Inflammatory macrophage (primary cell): ENCODE data around the gene MAG.
"Not testable (repeated sequence)": the region's sequence is repeated elsewhere in the genome, so short reads cannot be mapped to it uniquely, and the experiment has no call there.

Source experiments
- DNase-seq, 2 donors: peaks; one replicate each; pipeline ENCODE4 v3.0.0-alpha.2; 2020 to 2022

The MAG gene

DNA sequence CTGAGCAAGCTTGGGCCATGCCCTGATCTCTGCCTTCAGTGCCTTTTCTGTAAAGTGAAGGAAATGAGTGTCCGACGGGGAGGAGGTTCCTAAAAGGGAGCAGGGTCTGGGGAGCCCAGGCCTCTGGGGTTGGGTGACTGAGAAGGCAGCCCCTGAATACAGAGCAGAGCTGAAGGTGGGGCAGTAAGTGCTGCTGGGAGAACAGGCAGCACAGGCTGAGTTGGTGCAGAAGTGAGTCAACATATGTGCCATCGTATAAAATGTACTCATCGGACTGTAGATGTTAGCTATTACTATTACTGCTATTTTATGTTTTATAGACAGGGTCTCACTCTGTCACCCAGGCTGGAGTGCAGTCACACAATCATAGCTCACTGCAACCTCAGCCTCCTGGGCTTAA lies 10.7 kb upstream of the MAG start:
- no peak for DNase-seq

GRCh38 chr19:35284153-35285094 lies 7.5 kb upstream of the MAG start:
- DNase-seq = peak in 1 of 2 donors; percentile 49

DNA sequence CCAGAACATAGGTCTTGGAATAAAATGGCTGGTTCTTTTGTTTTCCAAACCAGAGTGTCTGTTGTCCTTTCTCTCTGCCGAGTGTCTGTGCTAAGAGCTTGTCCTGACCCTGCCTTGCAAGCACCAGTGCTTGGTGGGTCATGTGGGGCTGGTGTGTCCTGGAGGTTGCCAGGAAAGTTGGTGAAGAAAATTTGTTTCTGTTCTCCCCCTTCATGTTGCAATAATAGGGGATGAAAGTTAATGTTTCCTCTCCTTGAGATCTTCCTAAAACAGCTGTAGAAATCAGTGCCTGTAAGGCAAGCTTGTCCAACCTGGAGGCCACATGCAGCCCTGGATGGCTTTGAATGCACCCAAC lies 6.9 kb upstream of the MAG start:
- DNase-seq = peak; percentile 52 to 53

- DNase-seq = not testable (repeated sequence)
Observed at GRCh38 chr19:35285465-35285864, 6.5 kb upstream of the MAG start.

GRCh38 chr19:35286101-35286500 lies 5.9 kb upstream of the MAG start:
- DNase-seq = peak in 1 of 2 donors; percentile 35

- DNase-seq = no peak
Observed at GRCh38 chr19:35287713-35288112, 4.2 kb upstream of the MAG start.

DNA sequence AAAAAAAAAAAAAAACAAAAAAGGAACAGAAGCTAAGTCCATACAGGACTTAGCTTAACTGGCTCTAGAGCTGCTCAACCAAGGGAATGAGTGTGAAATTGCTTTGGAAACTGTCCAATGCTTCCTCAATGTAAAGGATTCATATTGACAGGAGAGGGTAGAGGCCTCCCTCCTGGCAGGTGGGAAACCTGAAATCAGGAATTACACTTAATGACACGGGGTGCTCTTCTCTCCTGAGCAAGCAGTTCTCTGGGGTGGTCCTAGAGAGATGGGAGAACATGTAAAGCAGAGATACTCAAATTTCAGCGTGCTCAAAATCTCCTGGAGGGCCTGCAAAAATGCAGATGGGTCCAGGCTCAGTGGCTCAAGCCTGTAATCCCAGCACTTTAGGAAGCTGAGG lies 3.6 kb upstream of the MAG start:
- no peak for DNase-seq

- no peak for DNase-seq
Observed at GRCh38 chr19:35288906-35289305, 3.1 kb upstream of the MAG start.

DNA sequence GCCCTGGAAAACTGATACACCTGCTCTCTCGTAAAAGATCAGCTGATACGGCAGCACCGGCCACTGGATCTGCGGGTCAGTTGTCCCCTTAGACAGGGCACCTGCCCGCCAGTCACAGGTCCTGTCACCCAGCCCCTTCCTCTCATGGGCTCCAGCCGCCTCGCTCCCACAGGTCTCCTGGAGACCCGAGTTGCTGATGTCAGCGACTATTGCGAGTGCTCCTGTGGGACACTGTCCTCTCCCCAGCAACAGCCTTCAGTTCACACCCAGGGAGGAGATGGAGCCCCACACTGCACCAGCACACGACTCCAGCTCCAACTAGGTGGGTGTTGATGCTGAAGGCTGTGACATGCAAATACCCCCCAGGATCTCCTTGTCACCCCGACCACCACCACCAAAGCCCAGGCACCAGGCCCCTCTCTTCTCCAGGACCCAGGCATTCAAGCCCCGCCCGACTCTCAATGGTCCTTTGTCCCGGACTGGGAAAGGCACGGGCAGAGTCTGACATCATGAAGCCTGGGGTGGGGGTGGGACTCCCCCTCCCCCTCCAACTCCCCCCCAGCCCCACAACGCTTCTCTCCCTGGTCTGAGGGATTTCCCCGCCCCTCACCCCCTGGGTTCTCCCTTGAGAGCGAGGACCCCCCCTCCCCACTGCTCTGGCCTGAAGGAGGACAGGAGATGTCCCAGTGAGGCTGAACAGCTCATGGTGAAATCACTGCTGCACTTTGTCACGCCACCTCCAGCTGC lies 1.4 kb upstream of the MAG start:
- DNase-seq = no peak

GRCh38 chr19:35291259-35291658 lies 702 bp upstream of the MAG start:
- DNase-seq = no peak

DNA sequence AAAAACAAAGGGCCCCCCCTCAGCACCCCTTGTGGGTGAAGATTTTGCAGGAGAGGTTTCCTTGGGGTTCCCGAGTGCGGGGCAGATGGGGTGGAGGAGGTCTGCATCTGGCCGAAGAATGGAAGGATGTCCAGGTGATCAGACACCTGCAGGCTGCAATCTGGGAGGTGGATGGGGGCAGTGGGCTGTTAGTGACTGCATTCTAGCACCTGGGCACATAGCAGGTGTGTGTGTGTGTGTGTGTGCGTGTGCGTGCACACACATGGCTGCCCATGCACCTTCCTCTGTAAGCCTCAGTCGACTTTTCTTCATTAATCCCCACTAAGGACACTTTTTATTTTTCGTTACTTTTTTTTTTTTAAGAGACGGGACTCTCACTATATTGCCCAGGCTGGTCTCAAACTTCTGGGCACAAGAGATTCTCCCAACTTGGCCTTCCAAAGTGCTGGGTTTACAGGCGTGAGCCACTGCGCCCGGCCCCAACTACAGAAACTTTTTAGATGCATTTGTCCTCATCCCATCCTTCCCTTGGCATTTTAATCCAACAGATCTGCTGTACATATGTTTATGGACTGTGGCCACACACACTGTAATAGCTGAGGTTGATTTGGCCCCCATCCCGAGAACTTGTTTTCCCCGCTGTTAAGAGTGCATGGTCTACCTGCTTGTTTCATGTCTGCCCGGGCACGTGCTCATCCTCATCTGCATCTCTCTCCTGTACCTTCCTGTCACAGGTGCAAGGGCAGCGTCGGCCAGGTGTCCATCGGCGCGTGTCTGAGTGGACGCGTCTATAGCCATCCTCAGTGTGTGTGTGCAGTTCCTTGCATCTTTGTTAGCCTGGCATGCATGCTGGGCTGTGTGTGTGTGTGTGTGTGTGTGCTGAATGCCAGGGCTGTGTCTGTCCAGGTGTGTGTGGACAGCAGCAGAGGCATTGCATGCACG lies 731 bp downstream of the MAG start:
- no peak for DNase-seq

GRCh38 chr19:35293363-35293739 lies 1.4 kb downstream of the MAG start:
- DNase-seq = no peak

DNA sequence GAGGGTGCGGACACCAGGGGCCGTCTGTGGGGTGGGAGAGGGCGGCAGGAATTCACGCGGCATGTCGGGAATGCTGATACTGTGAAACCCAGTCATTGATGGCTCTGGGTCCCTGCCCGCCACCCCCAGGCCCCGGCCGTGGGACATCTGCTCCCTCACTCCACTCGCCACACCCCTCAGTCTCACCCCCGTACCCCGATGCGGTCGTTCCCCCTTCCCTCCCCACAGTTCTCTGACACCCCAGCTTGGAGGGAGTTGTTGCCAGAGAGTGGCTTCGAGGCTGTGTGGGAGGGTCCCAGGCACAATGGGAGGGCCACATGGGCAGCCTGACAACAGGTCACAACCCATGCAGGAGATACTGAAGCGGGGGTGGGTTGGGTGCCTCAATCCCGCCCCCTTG lies 1.8 kb downstream of the MAG start:
- DNase-seq = no peak

GRCh38 chr19:35294328-35294727 lies 2.4 kb downstream of the MAG start:
- DNase-seq = no peak

DNA sequence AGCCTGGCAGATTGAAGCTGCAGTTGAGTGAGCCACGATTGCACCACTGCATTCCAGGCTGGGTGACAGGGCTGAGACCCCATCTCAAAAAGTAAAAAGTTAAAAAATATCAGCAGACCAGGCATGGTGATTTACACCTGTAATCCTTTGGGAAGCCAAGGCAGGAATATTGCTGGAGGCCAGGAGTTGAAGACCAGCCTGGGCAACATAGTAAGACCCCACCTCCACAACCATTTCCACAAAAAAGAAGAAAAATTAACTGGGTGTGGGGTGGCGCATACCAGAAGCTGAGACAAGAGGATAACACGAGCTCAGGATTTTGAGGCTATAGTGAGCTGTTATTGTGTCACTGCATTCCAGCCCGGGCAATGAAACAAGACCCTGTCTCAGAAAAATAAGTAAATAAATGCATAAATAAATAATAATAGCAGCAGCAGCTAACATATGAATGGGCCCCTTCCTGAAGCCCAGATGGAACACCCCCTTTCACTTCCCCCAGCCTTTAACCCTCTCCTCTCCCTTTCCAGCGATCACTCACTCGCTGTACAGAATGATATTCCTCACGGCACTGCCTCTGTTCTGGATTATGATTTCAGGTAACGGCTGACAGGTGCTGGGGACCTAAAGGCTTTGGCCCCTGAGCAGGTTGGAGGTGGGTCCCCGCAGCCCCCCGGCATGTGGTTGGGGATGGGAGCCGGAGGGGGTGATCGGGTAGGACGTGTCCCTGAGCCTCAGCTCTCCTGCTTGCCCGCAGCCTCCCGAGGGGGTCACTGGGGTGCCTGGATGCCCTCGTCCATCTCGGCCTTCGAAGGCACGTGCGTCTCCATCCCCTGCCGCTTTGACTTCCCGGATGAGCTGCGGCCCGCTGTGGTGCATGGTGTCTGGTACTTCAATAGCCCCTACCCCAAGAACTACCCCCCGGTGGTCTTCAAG lies 3.2 kb downstream of the MAG start:
- DNase-seq = no peak

DNA sequence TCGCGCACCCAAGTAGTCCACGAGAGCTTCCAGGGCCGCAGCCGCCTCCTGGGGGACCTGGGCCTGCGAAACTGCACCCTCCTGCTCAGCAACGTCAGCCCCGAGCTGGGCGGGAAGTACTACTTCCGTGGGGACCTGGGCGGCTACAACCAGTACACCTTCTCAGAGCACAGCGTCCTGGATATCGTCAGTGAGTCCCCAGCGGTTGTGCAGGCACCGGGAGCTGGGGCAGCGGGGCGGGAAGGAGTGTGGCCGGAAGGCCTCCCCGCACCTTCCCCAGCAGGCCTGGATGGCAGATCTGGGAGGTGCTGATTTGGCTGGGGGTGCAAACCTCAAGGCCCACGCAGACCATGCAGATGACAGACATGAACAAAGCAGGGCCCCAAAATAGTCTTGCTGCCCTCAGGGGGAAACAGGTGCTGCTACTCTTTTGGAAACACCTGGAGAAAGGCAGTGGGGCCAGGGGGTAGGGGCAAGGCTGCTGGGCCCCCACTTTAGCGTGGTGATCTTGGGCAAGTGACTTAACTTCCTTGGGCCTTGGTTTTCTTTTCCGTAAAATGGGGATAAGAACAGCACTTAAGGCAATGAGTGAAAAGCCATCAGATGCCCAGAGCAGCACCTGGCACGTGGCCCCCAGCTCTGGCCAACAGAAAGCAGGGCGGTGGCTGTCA lies 4.0 kb downstream of the MAG start:
- no peak for DNase-seq

DNA sequence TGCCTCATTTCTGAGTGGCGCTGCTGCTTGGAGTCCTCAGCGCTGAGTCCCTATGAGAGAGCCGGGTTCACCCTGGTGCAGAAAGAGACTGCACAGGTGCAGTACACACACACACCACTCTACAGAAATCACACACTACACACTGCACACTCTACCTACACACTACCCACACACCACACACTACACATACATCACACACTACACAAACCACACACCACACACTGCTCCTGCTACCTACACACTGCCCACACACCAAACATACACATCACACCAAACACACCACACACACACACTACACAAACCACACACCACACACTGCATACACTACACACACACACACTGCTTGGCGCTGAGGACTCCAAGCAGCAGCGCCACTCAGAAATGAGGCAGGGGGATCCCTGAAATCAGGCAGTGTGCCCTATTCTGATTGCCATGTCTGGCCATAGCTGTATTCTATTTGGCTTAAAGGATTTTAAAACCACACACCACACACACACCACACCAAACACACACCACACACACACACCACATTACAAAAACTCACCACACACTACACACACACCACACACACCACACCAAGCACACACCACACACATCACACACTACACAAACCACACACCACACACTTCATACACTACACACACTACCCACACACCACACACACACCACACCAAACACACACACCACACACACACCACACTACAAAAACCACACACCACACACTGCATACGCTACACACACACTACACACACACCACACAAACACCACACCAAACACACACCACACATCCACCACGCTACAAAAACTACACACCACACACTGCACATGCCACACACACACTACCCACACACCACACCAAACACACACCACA lies 4.9 kb downstream of the MAG start:
- DNase-seq = no peak

DNA sequence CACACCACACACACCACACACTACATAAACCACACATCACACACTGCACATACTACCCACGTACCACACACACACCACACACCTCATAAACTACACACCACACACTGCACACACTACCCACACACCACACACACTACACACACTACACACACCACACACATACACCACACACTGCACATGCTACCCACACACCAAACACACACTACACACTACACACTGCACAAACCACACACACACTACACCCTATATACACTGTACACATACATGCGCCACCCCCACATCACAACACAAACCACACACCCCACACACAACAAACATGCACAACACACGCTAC lies 5.5 kb downstream of the MAG start:
- no peak for DNase-seq

DNA sequence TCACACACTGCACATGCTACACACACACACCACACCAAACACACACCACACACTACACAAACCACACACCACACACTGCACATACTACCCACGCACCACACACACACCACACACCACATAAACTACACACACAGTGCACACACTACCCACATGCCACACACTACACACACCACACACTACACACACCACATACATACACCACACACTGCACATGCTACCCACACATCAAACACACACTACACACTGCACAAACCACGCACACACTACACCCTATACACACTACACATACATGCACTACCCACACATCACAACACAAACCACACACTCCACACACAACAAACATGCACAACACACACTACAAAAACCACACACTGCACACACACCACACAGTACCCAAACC lies 6.0 kb downstream of the MAG start:
- DNase-seq = no peak

DNA sequence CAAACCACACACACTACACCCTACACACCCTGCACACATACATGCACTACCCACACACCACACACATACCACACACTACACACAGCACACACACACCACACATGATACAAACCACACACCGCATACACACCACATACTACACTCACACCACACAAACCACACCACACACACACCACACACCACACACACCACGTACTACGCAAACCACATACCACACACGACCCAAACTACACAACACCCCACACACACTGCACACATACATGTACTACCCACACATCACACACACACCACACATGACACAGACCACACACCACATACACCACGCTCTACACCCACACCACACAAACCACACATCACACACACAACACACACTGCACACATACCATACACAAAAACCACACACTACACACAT lies 6.6 kb downstream of the MAG start:
- no peak for DNase-seq
